GM12865 (cell line): ENCODE measurements around the gene NPHP3.

Experiments
- DNase-seq: peaks from one replicate; pipeline ENCODE4 v3.0.0; 2010; ENCODE audit warnings: low read depth
- H3K4me3 ChIP-seq: 2 replicates; pipeline ENCODE4 v1.5.1; 2011; ENCODE audit warnings: mild to moderate bottlenecking, low read depth, low read length, control low read depth
- TF ChIP-seq, protein P1 (sequence below): IDR thresholded peaks from 2 replicates; pipeline ENCODE4 v1.5.1; 2011; ENCODE audit warnings: low read length, control low read depth, low read depth, inconsistent platforms; ENCODE audit not compliant: insufficient read depth; ENCODE audit errors: missing control alignments

NPHP3 gene

DNA sequence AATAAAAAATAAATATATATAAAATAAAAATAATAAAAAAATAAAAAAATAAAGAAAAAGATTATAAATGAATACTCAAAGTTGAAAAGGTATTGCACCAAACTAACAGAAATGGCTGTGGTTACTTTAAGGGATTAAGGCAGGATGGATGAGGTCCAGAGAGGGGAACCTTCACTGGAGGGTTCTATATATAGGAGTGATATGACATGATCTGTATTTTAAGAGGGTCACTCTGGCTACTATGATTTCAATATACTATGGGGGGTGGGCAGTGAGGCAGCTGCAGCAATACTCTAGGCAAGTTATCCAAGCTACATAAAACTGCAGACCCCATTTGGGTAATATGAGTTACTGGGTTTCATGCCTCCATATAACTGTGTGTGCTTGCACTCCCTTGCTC, 87.2 kb downstream of the NPHP3 start:
- no peak for DNase-seq
- TF ChIP-seq, protein P1, sequence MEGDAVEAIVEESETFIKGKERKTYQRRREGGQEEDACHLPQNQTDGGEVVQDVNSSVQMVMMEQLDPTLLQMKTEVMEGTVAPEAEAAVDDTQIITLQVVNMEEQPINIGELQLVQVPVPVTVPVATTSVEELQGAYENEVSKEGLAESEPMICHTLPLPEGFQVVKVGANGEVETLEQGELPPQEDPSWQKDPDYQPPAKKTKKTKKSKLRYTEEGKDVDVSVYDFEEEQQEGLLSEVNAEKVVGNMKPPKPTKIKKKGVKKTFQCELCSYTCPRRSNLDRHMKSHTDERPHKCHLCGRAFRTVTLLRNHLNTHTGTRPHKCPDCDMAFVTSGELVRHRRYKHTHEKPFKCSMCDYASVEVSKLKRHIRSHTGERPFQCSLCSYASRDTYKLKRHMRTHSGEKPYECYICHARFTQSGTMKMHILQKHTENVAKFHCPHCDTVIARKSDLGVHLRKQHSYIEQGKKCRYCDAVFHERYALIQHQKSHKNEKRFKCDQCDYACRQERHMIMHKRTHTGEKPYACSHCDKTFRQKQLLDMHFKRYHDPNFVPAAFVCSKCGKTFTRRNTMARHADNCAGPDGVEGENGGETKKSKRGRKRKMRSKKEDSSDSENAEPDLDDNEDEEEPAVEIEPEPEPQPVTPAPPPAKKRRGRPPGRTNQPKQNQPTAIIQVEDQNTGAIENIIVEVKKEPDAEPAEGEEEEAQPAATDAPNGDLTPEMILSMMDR = no peak
- no peak overlapping the region for H3K4me3 ChIP-seq
